Measurements from ENCODE around the gene ZNF341. TPM values are rescaled to one million over a fixed set of nuclear protein-coding genes. Genes with fewer than 3 reads are reported as not detected.
A peak's percentile ranks its signal among the peaks of the same experiment; 100 is the strongest.

The ZNF341 gene
- total RNA-seq, 3 donors from 2014 or later = 5.0 to 5.6 (median 5.1) TPM

DNA sequence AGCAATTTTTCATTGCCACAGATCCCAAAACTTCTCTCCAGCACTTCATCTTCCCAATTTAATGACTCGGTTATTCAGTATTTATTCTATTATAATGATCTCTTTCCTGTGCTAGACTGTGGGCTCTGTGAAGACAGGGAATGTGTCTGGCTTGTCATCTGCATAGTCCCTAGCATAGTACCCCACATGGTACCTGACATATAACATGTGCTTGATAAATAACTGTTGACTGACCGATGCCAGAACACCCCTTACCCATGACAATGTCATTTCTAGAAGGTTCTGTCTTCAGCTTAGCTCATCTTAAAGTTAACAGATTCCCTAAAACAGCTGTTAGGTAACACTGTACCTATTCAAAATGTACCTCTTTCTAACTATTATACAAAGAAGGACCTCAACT, 15.3 kb upstream of the ZNF341 start:
- Histone ChIP-seq H3K4me3 (no peak overlapping the region), H3K4me1 (ENCODE audit: low read depth) (peaks cover 16% of the 10 kb centered on the region), H3K9me3 (no peaks in the 10 kb centered on the region), H3K36me3 (ENCODE audit: low read depth) (no peaks in the 10 kb centered on the region)
- ATAC-seq (no peak), DNase-seq (no peak)
- TF ChIP-seq, protein P1, sequence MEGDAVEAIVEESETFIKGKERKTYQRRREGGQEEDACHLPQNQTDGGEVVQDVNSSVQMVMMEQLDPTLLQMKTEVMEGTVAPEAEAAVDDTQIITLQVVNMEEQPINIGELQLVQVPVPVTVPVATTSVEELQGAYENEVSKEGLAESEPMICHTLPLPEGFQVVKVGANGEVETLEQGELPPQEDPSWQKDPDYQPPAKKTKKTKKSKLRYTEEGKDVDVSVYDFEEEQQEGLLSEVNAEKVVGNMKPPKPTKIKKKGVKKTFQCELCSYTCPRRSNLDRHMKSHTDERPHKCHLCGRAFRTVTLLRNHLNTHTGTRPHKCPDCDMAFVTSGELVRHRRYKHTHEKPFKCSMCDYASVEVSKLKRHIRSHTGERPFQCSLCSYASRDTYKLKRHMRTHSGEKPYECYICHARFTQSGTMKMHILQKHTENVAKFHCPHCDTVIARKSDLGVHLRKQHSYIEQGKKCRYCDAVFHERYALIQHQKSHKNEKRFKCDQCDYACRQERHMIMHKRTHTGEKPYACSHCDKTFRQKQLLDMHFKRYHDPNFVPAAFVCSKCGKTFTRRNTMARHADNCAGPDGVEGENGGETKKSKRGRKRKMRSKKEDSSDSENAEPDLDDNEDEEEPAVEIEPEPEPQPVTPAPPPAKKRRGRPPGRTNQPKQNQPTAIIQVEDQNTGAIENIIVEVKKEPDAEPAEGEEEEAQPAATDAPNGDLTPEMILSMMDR (IDR thresholded peaks at IDR 0.05) = no peak
- intact Hi-C loops (cut with DNase I, micrococcal nuclease) = no loop called here

DNA sequence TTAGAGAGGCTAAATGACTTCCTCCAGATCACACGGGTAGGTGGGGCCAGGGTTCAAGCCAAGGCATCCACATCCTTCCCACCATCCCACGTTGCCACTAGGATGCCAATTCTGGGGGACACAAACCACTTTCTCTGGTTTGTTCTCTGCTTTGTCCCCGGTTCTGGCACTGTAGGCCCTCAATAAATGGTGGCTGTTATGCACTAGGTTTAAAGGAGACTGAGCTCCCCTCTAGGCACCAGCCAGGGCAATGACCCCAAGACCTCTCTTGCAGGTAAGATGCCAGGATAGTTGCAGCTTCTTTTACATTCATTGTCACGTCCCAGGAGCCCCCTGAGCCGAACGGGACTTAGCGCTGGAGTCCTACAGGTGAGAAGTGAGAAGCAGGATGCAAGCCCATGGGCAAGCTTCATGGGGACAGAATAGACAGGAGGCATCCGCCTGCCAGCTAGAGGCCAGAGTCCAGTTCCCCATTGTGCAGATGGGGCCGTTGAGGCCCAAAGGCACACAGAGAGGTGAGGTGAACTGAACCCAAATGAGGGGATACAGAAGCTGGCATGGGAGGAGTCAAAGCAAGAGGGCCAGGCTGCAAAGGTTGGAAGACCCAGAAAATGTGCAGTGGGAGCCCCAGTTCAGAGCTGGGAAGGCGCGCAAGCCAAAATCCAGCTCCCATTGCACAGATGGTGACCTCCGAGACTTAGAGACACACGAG, 12.4 kb upstream of the ZNF341 start:
- DNase-seq = peak in 2 of 3 donors; percentile 34 to 48

DNA sequence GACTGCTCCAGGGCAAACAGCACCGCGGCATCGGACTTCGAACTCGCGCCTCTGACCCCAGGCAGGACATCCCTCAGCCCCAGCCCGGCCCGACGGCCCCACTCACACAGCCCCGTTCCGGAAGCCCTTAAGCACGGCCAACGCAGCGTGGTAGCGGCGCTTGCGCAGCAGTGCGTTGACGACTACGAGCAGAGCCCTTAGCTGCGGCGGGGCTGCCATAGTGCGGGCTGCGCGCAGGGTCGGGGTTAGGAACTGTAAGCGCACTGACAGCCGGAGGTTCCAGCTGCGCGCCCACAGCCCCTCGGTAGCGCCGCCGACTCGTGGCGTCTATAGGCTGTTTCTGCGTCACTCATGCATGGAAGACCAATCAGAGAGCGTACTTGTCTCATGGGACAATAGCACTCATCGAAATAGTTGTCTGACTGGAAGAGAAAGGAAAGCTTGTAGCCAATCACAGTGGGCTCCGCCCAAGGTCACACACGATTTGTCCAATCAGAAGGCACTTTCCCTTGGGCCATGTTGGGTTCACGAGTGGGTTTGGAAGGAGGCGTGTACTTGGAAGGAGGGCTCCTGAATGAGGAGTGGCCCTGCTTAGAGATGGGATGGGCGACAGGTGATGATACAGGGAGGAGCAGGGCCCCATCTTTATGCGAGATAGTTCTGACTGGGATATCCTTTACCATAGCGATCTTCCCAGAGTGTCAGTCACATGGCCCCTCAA, 11.6 kb upstream of the ZNF341 start, which contains the start of gene PXMP4:
Gene PXMP4, minus strand, starts transcription at position 322 of the 721 bp plus-strand sequence. Its CDS starts 103 bp downstream, at position 219.
- Histone ChIP-seq H3K9me3 (no peaks in the 10 kb centered on the region), H3K36me3 (ENCODE audit: low read depth) (no peaks in the 10 kb centered on the region), H3K4me3 (peak within 1 kb of the TSS; percentile 65), H3K4me1 (ENCODE audit: low read depth) (peaks cover 16% of the 10 kb centered on the region)
- intact Hi-C loops (cut with DNase I, micrococcal nuclease) = no loop called here
- TF ChIP-seq, protein P1 (IDR thresholded peaks at IDR 0.05) = peak; percentile 8
- ATAC-seq (peak; percentile 99), DNase-seq (peak; percentile 89 to 95 (median 89))

More for the DNA sequence above, 12.4 kb upstream of the ZNF341 start:
- peaks cover 16% of the 10 kb centered on the region for H3K4me1 ChIP-seq (ENCODE audit: low read depth)
- TF ChIP-seq, protein P1 (IDR thresholded peaks at IDR 0.05) = no peak
- intact Hi-C loops (cut with DNase I, micrococcal nuclease) = no loop called here
- ATAC-seq = peak; percentile 32
- no peaks in the 10 kb centered on the region for H3K36me3 ChIP-seq (ENCODE audit: low read depth)
- peak overlapping the region; percentile 65 for H3K4me3 ChIP-seq
- no peaks in the 10 kb centered on the region for H3K9me3 ChIP-seq

DNA sequence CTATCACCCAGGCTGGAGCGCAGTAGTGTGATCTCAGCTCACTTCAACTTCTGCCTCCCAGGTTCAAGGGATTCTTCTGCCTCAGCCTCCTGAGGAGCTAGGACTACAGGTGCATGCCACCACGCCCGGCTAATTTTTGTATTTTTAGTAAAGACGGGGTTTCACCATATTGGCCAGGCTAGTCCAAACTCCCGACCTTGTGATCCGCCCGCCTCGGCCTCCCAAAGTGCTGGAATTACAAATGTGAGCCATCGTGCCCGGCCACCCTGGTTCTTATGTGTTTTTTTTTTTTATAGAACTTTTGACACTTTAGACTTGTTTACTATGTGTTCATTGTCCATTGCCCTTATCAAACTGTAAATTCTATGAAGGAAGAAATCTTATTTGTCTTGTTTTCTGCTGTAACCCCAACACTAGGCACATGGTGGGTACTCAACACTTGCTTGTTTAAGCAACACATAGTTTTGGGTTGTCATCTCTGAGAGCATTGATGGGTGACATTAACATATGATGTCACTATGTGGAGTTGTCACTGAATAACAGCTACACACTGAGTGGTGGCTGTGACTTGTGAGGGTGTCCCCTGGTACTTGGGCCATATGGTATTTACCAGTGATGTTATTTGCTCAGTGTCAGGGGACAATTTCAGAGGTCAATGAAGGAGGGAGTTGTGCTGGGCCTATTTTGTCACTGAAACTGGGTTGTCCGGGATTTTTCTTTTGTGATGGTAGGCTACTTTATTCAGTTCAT, 10.2 kb upstream of the ZNF341 start:
- intact Hi-C loops (cut with DNase I, micrococcal nuclease) = no loop called here
- Histone ChIP-seq H3K9me3 (no peaks in the 10 kb centered on the region), H3K36me3 (ENCODE audit: low read depth) (no peaks in the 10 kb centered on the region), H3K4me1 (ENCODE audit: low read depth) (peaks cover 16% of the 10 kb centered on the region), H3K4me3 (no peak overlapping the region)
- no peak for DNase-seq
- ATAC-seq = no peak
- TF ChIP-seq, protein P1 (IDR thresholded peaks at IDR 0.05) = no peak

DNA sequence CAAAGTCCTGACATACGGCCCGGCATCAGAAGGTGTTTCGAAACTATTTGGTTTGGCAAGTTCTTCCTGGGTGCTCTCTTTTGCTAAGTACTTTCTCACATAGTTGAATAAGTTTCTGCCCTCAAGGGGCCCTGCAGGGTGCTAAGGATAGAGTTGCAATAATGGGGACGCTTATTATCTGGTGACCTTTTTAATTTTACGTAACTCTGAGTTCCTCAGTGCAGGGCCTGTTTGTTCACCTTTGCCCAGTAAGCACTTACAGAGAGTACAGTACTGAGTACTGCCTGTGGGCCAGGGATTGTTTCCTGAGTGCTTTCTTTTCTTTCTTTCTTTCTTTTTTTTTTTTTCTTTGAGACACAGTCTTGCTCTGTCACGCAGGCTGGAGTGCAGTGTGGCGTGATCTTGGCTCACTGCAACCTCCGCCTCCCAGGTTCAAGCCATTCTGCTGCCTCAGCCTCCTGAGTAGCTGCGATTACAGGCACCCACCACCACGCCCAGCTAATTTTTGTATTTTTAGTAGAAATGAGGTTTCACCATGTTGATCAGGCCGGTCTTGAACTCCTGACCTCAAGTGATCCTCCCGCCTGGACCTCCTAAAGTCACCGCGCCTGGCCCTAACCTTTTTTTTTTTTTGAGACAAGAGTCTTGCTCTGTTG, 7.2 kb upstream of the ZNF341 start:
- H3K9me3 ChIP-seq = no peaks in the 10 kb centered on the region
- peaks cover 7% of the 10 kb centered on the region for H3K4me1 ChIP-seq (ENCODE audit: low read depth)
- DNase-seq = peak in 1 of 3 donors; percentile 4
- no peak overlapping the region for H3K4me3 ChIP-seq
- no peaks in the 10 kb centered on the region for H3K36me3 ChIP-seq (ENCODE audit: low read depth)
- TF ChIP-seq, protein P1 (IDR thresholded peaks at IDR 0.05) = no peak
- ATAC-seq = no peak
- intact Hi-C loops (cut with DNase I, micrococcal nuclease) = no loop called here
